Stomach (tissue), 9 donors: Measurements from ENCODE around the gene ZNF629. TPM values are rescaled to one million over a fixed set of nuclear protein-coding genes. Genes with fewer than 3 reads are reported as not detected.

Experiments used
- DNase-seq, 2 donors: peaks; one replicate each; pipeline versions ENCODE4 v3.0.0 to v3.0.0-alpha.2; 2013 to 2019
- H3K27ac ChIP-seq, 5 donors: fragments of 200-600 bp in 4 of 5; sonication (generic) in 4 of 5; one replicate each; pipeline ENCODE4 v1.5.1; 2013 to 2019; ENCODE audit warnings: mild to moderate bottlenecking in 1 of 5, moderate library complexity in 1 of 5
- H3K27me3 ChIP-seq, 3 donors: fragments of 200-600 bp; sonication (generic); one replicate each; pipeline ENCODE4 v1.5.1; 2017 to 2019; ENCODE audit warnings: mixed run types in 1 of 3
- H3K36me3 ChIP-seq, 4 donors: fragments of 200-600 bp; sonication (generic); 1 replicate in 3 of 4; 2 replicates in 1 of 4; pipeline ENCODE4 v1.5.1; 2016 to 2019
- H3K4me1 ChIP-seq, 4 donors: fragments of 200-600 bp; sonication (generic); one replicate each; pipeline ENCODE4 v1.5.1; 2016 to 2019
- H3K4me3 ChIP-seq, 4 donors: fragments of 200-600 bp; sonication (generic) in 3 of 4; one replicate each; pipeline ENCODE4 v1.5.1; 2016 to 2019; ENCODE audit warnings: mild to moderate bottlenecking in 1 of 4
- H3K9me3 ChIP-seq, 4 donors: fragments of 200-600 bp; sonication (generic); one replicate each; pipeline ENCODE4 v1.5.1; 2016 to 2019
- CTCF ChIP-seq, 7 experiments: fragments of 450-650 bp in 4 of 7; fragments of 200-600 bp in 3 of 7; sonication (generic) in 3 of 7; IDR thresholded peaks; one replicate each; pipeline ENCODE4 v1.5.1; 2016 to 2019; ENCODE audit warnings: antibody characterized with exemption in 7 of 7, control low read depth in 2 of 7, mild to moderate bottlenecking in 1 of 7
- EP300 ChIP-seq: sonication (generic); formaldehyde crosslinking; IDR thresholded peaks from one replicate; pipeline ENCODE4 v1.6.1; 2017; ENCODE audit warnings: antibody characterized with exemption
- POLR2A ChIP-seq, 4 donors: fragments of 450-650 bp; IDR thresholded peaks; one replicate each; pipeline ENCODE4 v1.6.1; 2016; ENCODE audit warnings: antibody characterized with exemption in 4 of 4, control low read depth in 2 of 4, mild to moderate bottlenecking in 1 of 4, moderate library complexity in 1 of 4
- POLR2AphosphoS5 ChIP-seq, 3 donors: sonication (generic); formaldehyde crosslinking; IDR thresholded peaks; one replicate each; pipeline ENCODE4 v1.6.1; 2016; ENCODE audit warnings: antibody characterized with exemption in 3 of 3
- WGBS, 5 donors: extraction: QIAGEN DNeasy Blood & Tissue Kit in 3 of 5; methylation state at CpG; one replicate each; pipeline versions ENCODE4 v1.1.5 to v1.1.7; 2013 to 2018; 5-methylcytosine and 5-hydroxymethylcytosine counted together
- intact Hi-C: fragments of 100-400 bp; cut with DNase I; formaldehyde crosslinking; loops from one replicate; pipeline ENCODE4 v1.15.1; 2023; ENCODE audit warnings: low total_unique reads
- polyA plus RNA-seq, 3 donors: library from polyadenylated mRNA; stranded (reverse); fragments of 200-250 nt; gene quantifications; one replicate each; pipeline ENCODE4 v1.2.3, GENCODE V29; 2013
- total RNA-seq, 5 donors: library from RNA; depleted of rRNA; stranded (reverse); fragments of >200 nt; gene quantifications; one replicate each; pipeline versions ENCODE4 v1.1.0 to v1.2.3, GENCODE V29; 2014 to 2016
- donor health status: healthy with polysubstance abuse.
- donor health status: Bipolar disorder and iron deficiency.
- donor health status: healthy.

The ZNF629 gene
- total and polyA plus RNA-seq, 8 donors, result 4.4 to 21.3 (median 10.9) TPM

DNA sequence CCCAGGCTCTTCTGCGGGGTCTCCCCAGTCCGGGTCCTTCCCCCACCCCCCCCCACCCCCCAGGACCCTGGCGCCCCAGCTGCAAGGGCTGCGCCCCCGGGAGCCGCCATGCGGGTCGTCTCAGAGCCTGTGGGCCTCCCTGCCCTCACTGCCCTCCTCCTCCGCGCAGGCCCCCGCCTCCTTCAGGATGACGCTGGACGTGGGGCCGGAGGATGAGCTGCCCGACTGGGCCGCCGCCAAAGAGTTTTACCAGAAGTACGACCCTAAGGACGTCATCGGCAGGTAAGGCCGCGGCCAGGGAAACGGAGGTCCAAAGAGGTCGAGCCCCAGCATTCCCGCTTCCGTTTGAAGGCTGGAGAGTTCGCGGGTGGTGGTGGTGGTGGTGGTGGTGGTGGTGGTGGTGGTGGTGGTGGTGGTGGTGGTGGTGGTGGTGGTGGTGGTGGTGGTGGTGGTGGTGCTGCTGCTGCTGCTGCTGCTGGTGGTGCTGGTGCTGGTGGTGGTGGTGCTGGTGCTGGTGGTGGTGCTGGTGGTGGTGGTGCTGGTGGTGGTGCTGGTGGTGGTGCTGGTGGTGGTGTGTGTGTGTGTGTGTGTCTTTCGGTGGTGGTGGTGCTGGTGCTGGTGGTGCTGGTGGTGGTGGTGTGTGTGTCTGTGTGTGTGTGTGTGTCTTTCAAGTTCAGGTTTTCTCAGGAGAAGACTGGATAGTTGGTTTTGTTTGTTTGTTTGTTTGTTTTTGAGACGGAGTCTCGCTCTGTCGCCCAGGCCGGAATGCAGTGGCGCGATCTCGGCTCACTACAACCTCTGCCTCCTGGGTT, 38.2 kb downstream of the ZNF629 start:
- TF ChIP-seq POLR2A (IDR thresholded peaks at IDR 0.05), result no peak
- TF ChIP-seq CTCF (IDR thresholded peaks at IDR 0.05), result no peak
- no peak for TF ChIP-seq POLR2AphosphoS5 (IDR thresholded peaks at IDR 0.05)
- no peak for TF ChIP-seq EP300
- 12 to 50% (median 16%) methylated on average over 9 to 36 of the region's 36 CpGs for WGBS, 5 donors
- peak in 1 of 2 donors; percentile 60 for DNase-seq
- H3K4me1 ChIP-seq, result peaks cover 6 to 39% (median 18%) of the 10 kb centered on the region in 4 donors
- H3K9me3 ChIP-seq, result no peaks in the 10 kb centered on the region
- no peaks in the 10 kb centered on the region for H3K27me3 ChIP-seq
- intact Hi-C loops, result no loop called here
- peaks cover 32 to 56% (median 46%) of the 10 kb centered on the region in 4 donors for H3K36me3 ChIP-seq
- peak overlapping the region; percentile 89 to 99 (median 96) for H3K4me3 ChIP-seq
- H3K27ac ChIP-seq, result peak overlapping the region; percentile 80 to 95 (median 88)

DNA sequence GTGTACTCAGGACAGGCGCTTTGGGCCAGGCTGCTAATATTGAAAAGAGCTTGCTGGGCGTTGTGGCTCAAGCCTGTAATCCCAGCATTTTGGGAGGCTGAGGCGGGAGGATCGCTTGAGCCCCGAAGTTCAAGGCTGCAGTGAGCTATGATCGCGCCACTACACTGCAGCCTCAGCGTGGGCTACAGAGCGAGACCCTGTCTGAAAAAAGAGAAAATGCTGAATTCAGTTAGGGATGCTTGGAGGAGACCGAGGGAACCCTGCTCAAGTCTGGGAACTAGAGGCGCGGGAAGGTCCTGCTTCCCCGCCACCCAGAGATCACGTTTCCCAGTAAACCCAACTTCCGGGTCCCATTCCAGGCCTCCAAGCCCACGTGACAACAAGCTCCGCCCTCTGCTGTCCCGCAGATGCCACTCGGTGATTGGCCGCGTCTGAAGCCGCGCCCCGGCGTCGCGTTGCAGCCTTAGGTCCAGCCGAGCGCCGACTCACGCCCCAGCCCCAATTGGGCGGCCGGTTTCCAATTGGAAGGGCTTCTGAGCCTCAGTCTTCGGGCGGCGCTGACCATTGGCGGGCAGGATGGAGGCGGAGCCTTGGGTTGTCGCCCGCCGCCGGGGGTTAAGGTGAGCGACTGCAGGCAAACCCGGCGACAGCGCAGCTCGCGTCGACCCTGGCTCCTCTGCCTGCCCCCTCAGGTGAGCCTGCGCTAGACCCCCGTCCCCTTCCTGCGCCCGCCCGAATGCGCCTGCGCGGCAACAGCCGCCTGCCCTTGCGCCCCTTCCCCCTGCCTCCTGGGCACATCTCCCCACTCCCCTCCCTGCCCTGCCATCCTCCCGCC, 39.0 kb downstream of the ZNF629 start, which contains the start of gene PHKG2:
Gene PHKG2 (plus strand): TSS at position 627 of the 835 bp plus-strand sequence. CDS start 396 bp downstream, outside the sequence.
- TF ChIP-seq EP300 (no peak), POLR2A (IDR thresholded peaks at IDR 0.05) (peak in 1 of 4 donors; percentile 34), CTCF (IDR thresholded peaks at IDR 0.05) (peak in 1 of 7 experiments; percentile 18), POLR2AphosphoS5 (IDR thresholded peaks at IDR 0.05) (peak; percentile 56 to 92 (median 61))
- H3K27ac ChIP-seq, result peak within 1 kb of the TSS; percentile 86 to 95 (median 88)
- no peaks in the 10 kb centered on the region for H3K9me3 ChIP-seq
- H3K4me3 ChIP-seq, result peak within 1 kb of the TSS; percentile 89 to 99 (median 96)
- H3K4me1 ChIP-seq, result peaks cover 6 to 44% (median 18%) of the 10 kb centered on the region in 4 donors
- peak; percentile 100 for DNase-seq
- H3K36me3 ChIP-seq, result peaks cover 26 to 56% (median 45%) of the 10 kb centered on the region in 4 donors
- WGBS, 5 donors, result 3 to 4% (median 3%) methylated on average over 30 to 60 of the region's 60 CpGs
- no peaks in the 10 kb centered on the region for H3K27me3 ChIP-seq
- intact Hi-C loops, result no loop called here

GRCh38 chr16:30747331-30747730, 39.7 kb downstream of the ZNF629 start:
- H3K27me3 ChIP-seq, result no peaks in the 10 kb centered on the region
- TF ChIP-seq EP300 (no peak), POLR2AphosphoS5 (IDR thresholded peaks at IDR 0.05) (no peak), CTCF (IDR thresholded peaks at IDR 0.05) (no peak), POLR2A (IDR thresholded peaks at IDR 0.05) (no peak)
- H3K27ac ChIP-seq, result peak overlapping the region; percentile 86 to 95 (median 88)
- intact Hi-C loops, result no loop called here
- H3K36me3 ChIP-seq, result peaks cover 21 to 56% (median 43%) of the 10 kb centered on the region in 4 donors
- H3K4me3 ChIP-seq, result peak overlapping the region; percentile 89 to 99 (median 96)
- H3K4me1 ChIP-seq, result peaks cover 8 to 51% (median 20%) of the 10 kb centered on the region in 4 donors
- no peaks in the 10 kb centered on the region for H3K9me3 ChIP-seq
- WGBS, 5 donors, result 42 to 49% (median 44%) methylated on average over 3 of the region's 3 CpGs
- no peak for DNase-seq

DNA sequence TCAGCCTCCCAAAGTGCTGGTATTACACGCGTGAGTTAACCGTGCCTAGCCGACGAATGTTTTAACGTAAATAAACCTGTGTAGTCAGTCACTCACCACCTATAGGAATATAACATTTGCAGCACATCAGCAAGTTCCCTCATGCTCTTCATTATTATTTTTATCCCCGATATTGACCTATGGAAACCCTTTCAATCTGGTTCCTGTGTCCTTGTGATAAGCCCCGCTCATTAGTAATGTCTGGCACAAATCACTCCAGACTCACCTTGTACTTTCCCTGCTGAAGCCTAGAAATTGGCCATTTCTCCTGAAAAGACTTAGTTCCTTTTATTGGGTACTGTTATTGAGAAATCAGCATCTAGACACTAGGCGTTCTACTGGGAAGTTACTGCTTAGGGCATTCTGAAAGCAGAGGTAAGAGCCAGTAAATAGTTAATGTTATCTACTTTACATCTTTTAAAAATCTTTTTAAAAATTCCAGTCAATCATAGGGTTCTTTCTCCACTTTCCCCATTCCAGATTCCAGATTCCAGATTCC, 40.3 kb downstream of the ZNF629 start:
- peaks cover 15 to 57% (median 26%) of the 10 kb centered on the region in 4 donors for H3K4me1 ChIP-seq
- intact Hi-C loops, result no loop called here
- WGBS, 5 donors, result 90 to 94% (median 90%) methylated on average over 9 of the region's 9 CpGs
- no peak overlapping the region for H3K4me3 ChIP-seq
- no peak for DNase-seq
- peak overlapping the region in 2 of 5 donors; percentile 88 to 95 for H3K27ac ChIP-seq
- no peaks in the 10 kb centered on the region for H3K9me3 ChIP-seq
- H3K27me3 ChIP-seq, result no peaks in the 10 kb centered on the region
- H3K36me3 ChIP-seq, result peaks cover 21 to 56% (median 42%) of the 10 kb centered on the region in 4 donors
- no peak for TF ChIP-seq EP300
- no peak for TF ChIP-seq POLR2AphosphoS5 (IDR thresholded peaks at IDR 0.05)
- no peak for TF ChIP-seq CTCF (IDR thresholded peaks at IDR 0.05)
- no peak for TF ChIP-seq POLR2A (IDR thresholded peaks at IDR 0.05)
